Hematopoietic multipotent progenitor cell treated with erythropoietin and hydrocortisone succinate and interleukin-3 and kit ligand, for 4 days (in vitro differentiated cells): ENCODE data around the gene SEC61G.

Experiments used
- DNase-seq: peaks from one replicate; pipeline ENCODE4 v3.0.0-alpha.2; 2015

The SEC61G gene

GRCh38 chr7:54757711-54758110 lies 1.3 kb downstream of the SEC61G start:
- no peak for DNase-seq

GRCh38 chr7:54749200-54749599 lies 9.8 kb downstream of the SEC61G start:
- DNase-seq = no peak

- DNase-seq = no peak
These were observed 11.8 kb downstream of the SEC61G start for GRCh38 chr7:54747234-54747633.

GRCh38 chr7:54743580-54743979 lies 15.4 kb downstream of the SEC61G start:
- DNase-seq = peak; percentile 76

GRCh38 chr7:54738737-54739136 lies 20.3 kb downstream of the SEC61G start:
- no peak for DNase-seq

- no peak for DNase-seq
These were observed 29.9 kb downstream of the SEC61G start for GRCh38 chr7:54729107-54729506.

- no peak for DNase-seq
These were observed 30.6 kb downstream of the SEC61G start for GRCh38 chr7:54728411-54728810.

GRCh38 chr7:54725255-54725654 lies 33.8 kb downstream of the SEC61G start:
- DNase-seq = no peak

GRCh38 chr7:54722502-54722901 lies 36.5 kb downstream of the SEC61G start:
- no peak for DNase-seq

GRCh38 chr7:54722026-54722425 lies 37.0 kb downstream of the SEC61G start:
- DNase-seq = no peak

GRCh38 chr7:54719974-54720373 lies 39.0 kb downstream of the SEC61G start:
- DNase-seq = no peak

- no peak for DNase-seq
These were observed 39.6 kb downstream of the SEC61G start for GRCh38 chr7:54719425-54719824.

GRCh38 chr7:54712820-54713219 lies 46.2 kb downstream of the SEC61G start:
- no peak for DNase-seq

- DNase-seq = no peak
These were observed 47.0 kb downstream of the SEC61G start for GRCh38 chr7:54711900-54712595.

GRCh38 chr7:54709283-54709682 lies 49.7 kb downstream of the SEC61G start:
- DNase-seq = no peak

GRCh38 chr7:54705436-54705835 lies 53.6 kb downstream of the SEC61G start:
- peak; percentile 29 for DNase-seq

GRCh38 chr7:54704851-54705250 lies 54.2 kb downstream of the SEC61G start:
- no peak for DNase-seq
